MCF 10A (cell line): ENCODE results near the gene VAMP8. TPM values are rescaled to one million over a fixed set of nuclear protein-coding genes. Genes with fewer than 3 reads are reported as not detected.
"Not testable (repeated sequence)": the region's sequence is repeated elsewhere in the genome, so short reads cannot be mapped to it uniquely, and the experiment has no call there.

Experiments used
- BruUV-seq: library from RNA; stranded (reverse); fragments of 400-500 nt; replicated peaks from 2 replicates; lab custom pipeline; 2021; lab: Mats Ljungman, UMichigan
- CTCF ChIA-PET: fragments of 300-600 bp; sonication (Branson Sonifier 250); formaldehyde crosslinking; extraction: SDS; loops from one replicate; lab custom pipeline; 2021; ENCODE audit warnings: antibody characterized with exemption, inconsistent platforms; lab: Yijun Ruan, JAX
- POLR2A ChIA-PET: fragments of 300-600, 350-650 bp; sonication (Branson Sonifier 250); formaldehyde crosslinking; extraction: SDS; loops from one replicate; lab custom pipeline; 2020; ENCODE audit warnings: antibody characterized with exemption, inconsistent platforms; lab: Yijun Ruan, JAX
- DNase-seq: peaks from one replicate; pipeline ENCODE4 v3.0.0-alpha.2; 2018; ENCODE audit not compliant: unreplicated experiment
- H3K27ac Mint-ChIP-seq: one replicate; pipeline ENCODE4 v1.8.0; 2022; ENCODE audit warnings: mild to moderate bottlenecking, low read depth, mixed read lengths; ENCODE audit not compliant: unreplicated experiment
- H3K27me3 Mint-ChIP-seq: one replicate; pipeline ENCODE4 v1.8.0; 2022; ENCODE audit warnings: mixed read lengths; ENCODE audit not compliant: insufficient read depth, unreplicated experiment
- H3K36me3 Mint-ChIP-seq: one replicate; pipeline ENCODE4 v1.8.0; 2022; ENCODE audit warnings: mild to moderate bottlenecking, moderate library complexity, mixed read lengths; ENCODE audit not compliant: insufficient read depth, unreplicated experiment
- H3K4me1 Mint-ChIP-seq: one replicate; pipeline ENCODE4 v1.8.0; 2022; ENCODE audit warnings: mixed read lengths; ENCODE audit not compliant: insufficient read depth, unreplicated experiment
- H3K4me3 Mint-ChIP-seq: one replicate; pipeline ENCODE4 v1.8.0; 2022; ENCODE audit warnings: mild to moderate bottlenecking, moderate library complexity, mixed read lengths; ENCODE audit not compliant: unreplicated experiment
- H3K9me3 Mint-ChIP-seq: one replicate; pipeline ENCODE4 v1.8.0; 2022; ENCODE audit warnings: mixed read lengths; ENCODE audit not compliant: unreplicated experiment
- CTCF ChIP-seq: fragments of 200-600 bp; IDR thresholded peaks from one replicate; pipeline ENCODE4 v1.8.0; 2022; ENCODE audit warnings: antibody characterized with exemption, mild to moderate bottlenecking; ENCODE audit not compliant: unreplicated experiment
- intact Hi-C: fragments of 100-400 bp; cut with micrococcal nuclease; formaldehyde crosslinking; loops from 2 replicates; pipeline ENCODE4 v1.14.1; 2022
- total RNA-seq: library from RNA; stranded (reverse); gene quantifications from 2 replicates; pipeline ENCODE4 v1.2.3, GENCODE V29; 2022

The VAMP8 gene
- total RNA-seq, 1 experiment from 2014 or later = 56.0 TPM

- H3K36me3 Mint-ChIP-seq = peaks cover 23% of the 10 kb centered on the region
- H3K27me3 Mint-ChIP-seq = no peaks in the 10 kb centered on the region
- peaks cover 6% of the 10 kb centered on the region for H3K4me1 Mint-ChIP-seq
- no peak overlapping the region for H3K27ac Mint-ChIP-seq
- intact Hi-C loops = no loop called here
- no TSS peak for BruUV-seq
- ChIA-PET CTCF (interaction anchor here (0.6 to 12.7 kb wide), 7 partner anchors 11 to 258 kb away, joined by 3 to 293 read pairs (median 5); partner anchors contain the start of gene SH2D6), POLR2A (interaction anchor here (1.2 to 3.3 kb wide), 6 partner anchors 11 to 144 kb away, joined by 3 to 21 read pairs (median 7); partner anchors contain the start of genes MAT2A and VAMP8)
- no peak for DNase-seq
- H3K4me3 Mint-ChIP-seq = no peak overlapping the region
- no peak for TF ChIP-seq CTCF
- no peaks in the 10 kb centered on the region for H3K9me3 Mint-ChIP-seq
Observed at GRCh38 chr2:85557130-85557529, 20.3 kb upstream of the VAMP8 start.

GRCh38 chr2:85558160-85558559 is 19.2 kb upstream of the VAMP8 start:
- TF ChIP-seq CTCF = no peak
- Mint-ChIP-seq H3K4me3 (no peak overlapping the region), H3K27me3 (no peaks in the 10 kb centered on the region), H3K27ac (peak overlapping the region; percentile 39), H3K36me3 (peaks cover 15% of the 10 kb centered on the region), H3K4me1 (peaks cover 6% of the 10 kb centered on the region), H3K9me3 (no peaks in the 10 kb centered on the region)
- intact Hi-C loops = no loop called here
- ChIA-PET CTCF (interaction anchor here (0.5 to 4.9 kb wide), 2 partner anchors 21 to 138 kb away, joined by 3 to 30 read pairs; no protein-coding TSS in a partner anchor), POLR2A (interaction anchor here (1.1 to 4.6 kb wide), 2 partner anchors 19 to 139 kb away, joined by 3 to 36 read pairs; partner anchors contain the start of gene VAMP8)
- BruUV-seq = no TSS peak
- no peak for DNase-seq

- BruUV-seq, H3K36me3 Mint-ChIP-seq: not testable (repeated sequence)
- POLR2A ChIA-PET = interaction anchor here (0.6 to 4.6 kb wide), 17 partner anchors 10 to 233 kb away, joined by 3 to 36 read pairs (median 7); partner anchors contain the start of genes ELMOD3, MAT2A, RETSAT and RNF181
Observed at GRCh38 chr2:85560403-85560726, 17.0 kb upstream of the VAMP8 start.

GRCh38 chr2:85560812-85561279 is 16.5 kb upstream of the VAMP8 start:
- TSS peak; percentile 46 for BruUV-seq
- intact Hi-C loops = loop anchor here (5.0 kb wide), 1 partner anchor 41 kb away; the partner anchor contains the start of gene TMEM150A
- no peaks in the 10 kb centered on the region for H3K9me3 Mint-ChIP-seq
- peaks cover 4% of the 10 kb centered on the region for H3K36me3 Mint-ChIP-seq
- CTCF ChIA-PET = interaction anchor here (0.8 to 4.9 kb wide), 6 partner anchors 10 to 140 kb away, joined by 3 to 30 read pairs (median 4); partner anchors contain the start of gene USP39
- no peaks in the 10 kb centered on the region for H3K27me3 Mint-ChIP-seq
- peak overlapping the region; percentile 93 for H3K27ac Mint-ChIP-seq
- POLR2A ChIA-PET = interaction anchor here (0.5 to 4.6 kb wide), 24 partner anchors 8 to 462 kb away, joined by 3 to 36 read pairs (median 6); partner anchors contain the start of genes ELMOD3, MAT2A, RETSAT and RNF181
- TF ChIP-seq CTCF = no peak
- peaks cover 6% of the 10 kb centered on the region for H3K4me1 Mint-ChIP-seq
- DNase-seq = no peak
- H3K4me3 Mint-ChIP-seq = peak overlapping the region; percentile 97

More at GRCh38 chr2:85560403-85560726, 17.0 kb upstream of the VAMP8 start:
- peak overlapping the region; percentile 93 for H3K27ac Mint-ChIP-seq
- CTCF ChIA-PET = interaction anchor here (0.6 to 4.9 kb wide), 8 partner anchors 10 to 206 kb away, joined by 3 to 30 read pairs (median 4); partner anchors contain the start of genes ELMOD3, RETSAT and USP39
- intact Hi-C loops = loop anchor here (5.0 kb wide), 1 partner anchor 42 kb away; the partner anchor contains the start of gene TMEM150A
- H3K9me3 Mint-ChIP-seq, DNase-seq, H3K27me3 Mint-ChIP-seq, H3K4me1 Mint-ChIP-seq: not testable (repeated sequence)
- H3K4me3 Mint-ChIP-seq = peak overlapping the region; percentile 97
